DOHH2 (cell line): ENCODE measurements around the gene RABGAP1L.
"Not testable (repeated sequence)": the region's sequence is repeated elsewhere in the genome, so short reads cannot be mapped to it uniquely, and the experiment has no call there.

Experiments used
- H3F3A ChIP-seq: fragments of 200-600 bp; sonication (generic), shearing (Covaris generic); 2 replicates; pipeline ENCODE4 v1.6.0; 2016; ENCODE audit warnings: antibody characterized with exemption, mild to moderate bottlenecking; ENCODE audit not compliant: control insufficient read depth, insufficient read depth
- H3K27ac ChIP-seq: fragments of 200-600 bp; sonication (generic); 2 replicates; pipeline ENCODE4 v1.5.1; 2014; ENCODE audit warnings: low read depth, mild to moderate bottlenecking, low read length, moderate library complexity
- H3K27me3 ChIP-seq: fragments of 200-600 bp; sonication (generic); 2 replicates; pipeline ENCODE4 v1.6.1; 2014; ENCODE audit warnings: mild to moderate bottlenecking, low read length, mixed read lengths; ENCODE audit not compliant: control insufficient read depth
- H3K36me3 ChIP-seq: fragments of 200-600 bp; sonication (generic); 2 replicates; pipeline ENCODE4 v1.6.1; 2014; ENCODE audit warnings: mild to moderate bottlenecking, low read length, moderate library complexity, mixed read lengths; ENCODE audit not compliant: control insufficient read depth
- H3K4me1 ChIP-seq: fragments of 200-600 bp; sonication (generic); 2 replicates; pipeline ENCODE4 v1.6.1; 2014; ENCODE audit warnings: mild to moderate bottlenecking, low read length, mixed read lengths; ENCODE audit not compliant: control insufficient read depth
- H3K4me2 ChIP-seq: fragments of 200-600 bp; sonication (generic); 2 replicates; pipeline ENCODE4 v1.6.0; 2014; ENCODE audit warnings: mild to moderate bottlenecking, low read length, moderate library complexity
- H3K4me3 ChIP-seq: fragments of 200-600 bp; sonication (generic); 2 replicates; pipeline ENCODE4 v1.5.1; 2014; ENCODE audit warnings: mild to moderate bottlenecking, low read length, mixed read lengths
- H3K79me2 ChIP-seq: fragments of 200-600 bp; sonication (generic); 2 replicates; pipeline ENCODE4 v1.6.1; 2014; ENCODE audit warnings: mild to moderate bottlenecking, low read length, mixed read lengths; ENCODE audit not compliant: control insufficient read depth
- H3K9me2 ChIP-seq: fragments of 200-600 bp; sonication (generic); replicated peaks from 2 replicates; pipeline ENCODE4 v1.6.1; 2014; ENCODE audit warnings: mild to moderate bottlenecking, low read length, mixed read lengths; ENCODE audit not compliant: control insufficient read depth
- H3K9me3 ChIP-seq: fragments of 200-600 bp; sonication (generic); 2 replicates; pipeline ENCODE4 v1.6.1; 2014; ENCODE audit warnings: antibody characterized with exemption, low read length, mixed read lengths; ENCODE audit not compliant: control insufficient read depth, insufficient read depth
- H4K20me1 ChIP-seq: fragments of 200-600 bp; sonication (generic); 2 replicates; pipeline ENCODE4 v1.6.0; 2014; ENCODE audit warnings: low read depth, mild to moderate bottlenecking, antibody characterized with exemption, low read length, moderate library complexity; ENCODE audit not compliant: control insufficient read depth, insufficient read depth
- EZH2phosphoT487 ChIP-seq: fragments of 200-600 bp; sonication (generic); IDR thresholded peaks from 2 replicates; pipeline ENCODE4 v1.6.1; 2017; ENCODE audit warnings: borderline replicate concordance, mild to moderate bottlenecking, antibody characterized with exemption, low read length, moderate library complexity, mixed read lengths
- TF ChIP-seq, protein P1 (sequence below): fragments of 200-600 bp; sonication (generic); IDR thresholded peaks from one replicate; pipeline ENCODE4 v1.5.1; 2014; ENCODE audit warnings: antibody characterized with exemption, mild to moderate bottlenecking, low read depth, low read length; ENCODE audit not compliant: poor library complexity, severe bottlenecking

RABGAP1L gene

DNA sequence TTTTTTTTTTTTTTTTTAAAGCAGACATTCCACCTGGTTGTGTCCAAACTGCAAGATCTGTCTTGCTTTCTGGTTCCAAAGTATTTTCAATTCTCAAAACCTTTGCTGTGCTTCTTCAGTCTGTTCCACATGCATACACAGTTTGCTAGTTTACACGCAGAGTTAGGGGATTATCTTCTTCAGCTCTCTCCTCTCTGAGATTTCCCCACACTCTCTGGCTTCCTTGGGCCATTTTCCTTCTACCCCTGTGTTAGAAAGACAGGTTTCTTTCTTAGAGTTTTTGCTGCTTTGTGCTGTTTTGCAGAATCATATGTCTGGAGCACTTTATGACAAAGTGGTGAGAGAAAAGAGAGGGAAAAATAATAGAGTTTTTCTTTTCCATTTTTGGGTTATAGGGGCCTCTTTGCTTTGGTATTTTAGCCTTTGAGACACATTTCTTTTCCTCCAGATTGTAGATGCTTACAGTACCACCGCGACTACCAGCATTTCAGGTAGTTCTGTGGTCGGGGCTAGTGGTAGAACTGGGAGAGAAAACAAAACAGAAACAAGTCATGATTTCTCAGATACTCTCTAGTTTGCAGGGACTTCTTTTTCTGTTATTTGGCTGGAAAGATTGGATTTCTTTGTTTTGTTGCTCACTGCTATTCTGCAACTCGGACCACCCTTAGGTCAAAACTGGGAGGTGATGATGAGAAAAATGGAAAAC, 66.3 kb downstream of the RABGAP1L start:
- no peaks in the 10 kb centered on the region for H3K9me2 ChIP-seq
- no peaks in the 10 kb centered on the region for H3K79me2 ChIP-seq
- H3K4me1 ChIP-seq: no peaks in the 10 kb centered on the region
- H3F3A ChIP-seq: no peaks in the 10 kb centered on the region
- no peak overlapping the region for H3K4me2 ChIP-seq
- H4K20me1 ChIP-seq: no peaks in the 10 kb centered on the region
- no peak overlapping the region for H3K27ac ChIP-seq
- H3K4me3 ChIP-seq: no peak overlapping the region
- TF ChIP-seq, protein P1, sequence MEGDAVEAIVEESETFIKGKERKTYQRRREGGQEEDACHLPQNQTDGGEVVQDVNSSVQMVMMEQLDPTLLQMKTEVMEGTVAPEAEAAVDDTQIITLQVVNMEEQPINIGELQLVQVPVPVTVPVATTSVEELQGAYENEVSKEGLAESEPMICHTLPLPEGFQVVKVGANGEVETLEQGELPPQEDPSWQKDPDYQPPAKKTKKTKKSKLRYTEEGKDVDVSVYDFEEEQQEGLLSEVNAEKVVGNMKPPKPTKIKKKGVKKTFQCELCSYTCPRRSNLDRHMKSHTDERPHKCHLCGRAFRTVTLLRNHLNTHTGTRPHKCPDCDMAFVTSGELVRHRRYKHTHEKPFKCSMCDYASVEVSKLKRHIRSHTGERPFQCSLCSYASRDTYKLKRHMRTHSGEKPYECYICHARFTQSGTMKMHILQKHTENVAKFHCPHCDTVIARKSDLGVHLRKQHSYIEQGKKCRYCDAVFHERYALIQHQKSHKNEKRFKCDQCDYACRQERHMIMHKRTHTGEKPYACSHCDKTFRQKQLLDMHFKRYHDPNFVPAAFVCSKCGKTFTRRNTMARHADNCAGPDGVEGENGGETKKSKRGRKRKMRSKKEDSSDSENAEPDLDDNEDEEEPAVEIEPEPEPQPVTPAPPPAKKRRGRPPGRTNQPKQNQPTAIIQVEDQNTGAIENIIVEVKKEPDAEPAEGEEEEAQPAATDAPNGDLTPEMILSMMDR: no peak
- no peak for TF ChIP-seq EZH2phosphoT487
- H3K36me3 ChIP-seq: peaks cover 42% of the 10 kb centered on the region
- H3K27me3 ChIP-seq: no peaks in the 10 kb centered on the region
- H3K9me3 ChIP-seq: no peaks in the 10 kb centered on the region; the same call in 1 of the 2 replicates

DNA sequence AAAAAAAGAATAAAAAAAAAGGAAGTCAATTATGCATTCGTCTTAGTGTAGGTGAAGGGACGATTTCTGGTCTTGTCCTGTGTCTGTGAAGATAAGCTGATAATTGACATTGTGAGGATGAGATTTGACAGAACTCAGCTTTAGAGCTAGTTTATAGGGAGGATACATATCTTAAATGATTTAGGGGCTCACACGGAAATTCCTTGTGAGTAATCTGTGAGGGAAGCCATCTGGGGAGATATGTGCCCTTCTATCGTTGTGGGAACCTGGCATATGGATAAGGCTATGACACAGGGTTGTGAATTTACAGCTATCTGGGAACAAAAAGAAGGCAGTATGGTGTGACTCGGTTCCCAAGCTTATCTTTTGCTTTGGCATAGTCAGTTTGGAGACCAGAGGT, 71.1 kb downstream of the RABGAP1L start:
- Histone ChIP-seq H3K4me1 (no peaks in the 10 kb centered on the region), H3K79me2 (peaks cover 3% of the 10 kb centered on the region), H4K20me1 (no peaks in the 10 kb centered on the region), H3K4me2 (no peak overlapping the region), H3F3A (no peaks in the 10 kb centered on the region), H3K27ac (no peak overlapping the region), H3K9me2 (no peaks in the 10 kb centered on the region), H3K9me3 (peaks cover 3% of the 10 kb centered on the region; the same call in 1 of the 2 replicates), H3K27me3 (no peaks in the 10 kb centered on the region), H3K36me3 (peaks cover 35% of the 10 kb centered on the region), H3K4me3 (no peak overlapping the region)
- no peak for TF ChIP-seq EZH2phosphoT487
- TF ChIP-seq, protein P1: no peak

DNA sequence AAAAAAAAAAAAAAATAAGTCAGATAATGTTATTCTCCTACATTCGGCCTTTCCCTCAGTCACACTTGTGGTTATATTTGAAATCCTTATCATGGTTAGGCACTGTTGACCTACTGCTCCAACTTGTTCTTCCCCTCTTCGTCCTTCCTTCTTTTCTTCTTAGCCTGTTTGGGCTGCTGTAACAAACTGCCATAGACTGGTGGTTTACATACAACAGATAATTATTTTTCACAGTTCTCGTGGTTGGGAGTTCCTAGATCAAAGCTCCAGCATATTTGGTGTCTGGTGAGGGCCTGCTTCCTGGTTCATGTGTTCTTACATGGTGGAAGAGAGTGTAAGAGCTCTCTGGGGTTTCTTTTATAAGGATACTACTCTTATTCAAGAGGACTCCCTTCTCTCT, 73.4 kb downstream of the RABGAP1L start:
- H3K27ac ChIP-seq: no peak overlapping the region
- H3K36me3 ChIP-seq: peaks cover 34% of the 10 kb centered on the region
- TF ChIP-seq, protein P1: no peak
- TF ChIP-seq EZH2phosphoT487: no peak
- no peak overlapping the region for H3K4me3 ChIP-seq
- no peaks in the 10 kb centered on the region for H3K27me3 ChIP-seq
- H3K9me2 ChIP-seq: no peaks in the 10 kb centered on the region
- H3F3A ChIP-seq: no peaks in the 10 kb centered on the region
- H3K4me2 ChIP-seq: no peak overlapping the region
- peaks cover 3% of the 10 kb centered on the region; the same call in 1 of the 2 replicates for H3K9me3 ChIP-seq
- H3K79me2 ChIP-seq: peaks cover 3% of the 10 kb centered on the region
- H3K4me1 ChIP-seq: no peaks in the 10 kb centered on the region
- no peaks in the 10 kb centered on the region for H4K20me1 ChIP-seq

DNA sequence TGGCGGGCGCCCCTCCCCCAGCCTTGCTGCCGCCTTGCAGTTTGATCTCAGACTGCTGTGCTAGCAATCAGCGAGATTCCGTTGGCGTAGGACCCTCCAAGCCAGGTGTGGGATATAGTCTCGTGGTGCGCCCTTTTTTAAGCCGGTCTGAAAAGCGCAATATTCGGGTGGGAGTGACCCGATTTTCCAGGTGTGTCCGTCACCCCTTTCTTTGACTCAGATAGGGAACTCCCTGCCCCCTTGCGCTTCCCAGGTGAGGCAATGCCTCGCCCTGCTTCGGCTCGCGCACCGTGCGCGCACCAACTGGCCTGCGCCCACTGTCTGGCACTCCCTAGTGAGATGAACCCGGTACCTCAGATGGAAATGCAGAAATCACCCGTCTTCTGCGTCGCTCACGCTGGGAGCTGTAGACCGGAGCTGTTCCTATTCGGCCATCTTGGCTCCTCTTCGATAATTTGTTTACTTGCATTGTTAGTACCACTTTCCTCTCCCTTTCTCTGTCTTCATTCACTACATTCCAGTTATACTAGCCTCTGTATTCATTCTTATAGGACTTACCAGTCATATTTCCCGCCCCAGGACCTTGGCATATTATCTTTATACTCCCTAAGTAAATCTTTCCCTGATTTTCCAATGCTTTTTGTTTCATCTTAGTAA, 79.7 kb downstream of the RABGAP1L start:
- not testable (repeated sequence) for H4K20me1 ChIP-seq, H3K79me2 ChIP-seq, H3K9me3 ChIP-seq, H3K9me2 ChIP-seq, H3K4me3 ChIP-seq, H3K27me3 ChIP-seq, H3K27ac ChIP-seq, H3K4me2 ChIP-seq, H3F3A ChIP-seq, H3K4me1 ChIP-seq
- H3K36me3 ChIP-seq: peaks cover 31% of the 10 kb centered on the region
